HG02970 (cell line): ENCODE data around the gene ASH1L.
"Not testable (repeated sequence)": the region's sequence is repeated elsewhere in the genome, so short reads cannot be mapped to it uniquely, and the experiment has no call there.

Experiments
- ATAC-seq: cut with Tn5 transposase; IDR thresholded peaks from one replicate; pipeline ENCODE4 v1.9.1; 2021; ENCODE audit warnings: mild to moderate bottlenecking, moderate library complexity, moderate number of reproducible peaks; ENCODE audit not compliant: unreplicated experiment, low FRiP score

ASH1L gene

GRCh38 chr1:155455588-155456195 lies 106.9 kb downstream of the ASH1L start:
- no peak for ATAC-seq

- ATAC-seq: no peak
Measured at GRCh38 chr1:155454096-155454495, 108.5 kb downstream of the ASH1L start.

GRCh38 chr1:155453141-155453540 lies 109.5 kb downstream of the ASH1L start:
- ATAC-seq: no peak

- ATAC-seq: no peak
Measured at GRCh38 chr1:155451199-155451598, 111.4 kb downstream of the ASH1L start.

GRCh38 chr1:155442431-155442830 lies 120.2 kb downstream of the ASH1L start:
- not testable (repeated sequence) for ATAC-seq

GRCh38 chr1:155437405-155437804 lies 125.2 kb downstream of the ASH1L start:
- no peak for ATAC-seq

- ATAC-seq: not testable (repeated sequence)
Measured at GRCh38 chr1:155433831-155434389, 128.7 kb downstream of the ASH1L start.

- not testable (repeated sequence) for ATAC-seq
Measured at GRCh38 chr1:155433128-155433830, 129.3 kb downstream of the ASH1L start.

- ATAC-seq: no peak
Measured at GRCh38 chr1:155424091-155424490, 138.5 kb downstream of the ASH1L start.

GRCh38 chr1:155420788-155421187 lies 141.8 kb downstream of the ASH1L start:
- no peak for ATAC-seq

- ATAC-seq: not testable (repeated sequence)
Measured at GRCh38 chr1:155411840-155412239, 150.8 kb downstream of the ASH1L start.

- no peak for ATAC-seq
Measured at GRCh38 chr1:155410931-155411330, 151.7 kb downstream of the ASH1L start.

- ATAC-seq: no peak
Measured at GRCh38 chr1:155396874-155397476, 165.6 kb downstream of the ASH1L start.

- no peak for ATAC-seq
Measured at GRCh38 chr1:155392898-155393411, 169.6 kb downstream of the ASH1L start.

GRCh38 chr1:155389826-155390225 lies 172.8 kb downstream of the ASH1L start:
- ATAC-seq: no peak

GRCh38 chr1:155385836-155386235 lies 176.8 kb downstream of the ASH1L start:
- ATAC-seq: not testable (repeated sequence)

GRCh38 chr1:155383406-155383805 lies 179.2 kb downstream of the ASH1L start:
- no peak for ATAC-seq

GRCh38 chr1:155379631-155380090 lies 182.9 kb downstream of the ASH1L start:
- ATAC-seq: no peak

GRCh38 chr1:155379180-155379579 lies 183.4 kb downstream of the ASH1L start:
- ATAC-seq: no peak

- ATAC-seq: no peak
Measured at GRCh38 chr1:155360051-155360450, 202.6 kb downstream of the ASH1L start.

GRCh38 chr1:155352631-155353030 lies 210.0 kb downstream of the ASH1L start:
- no peak for ATAC-seq
